GM19025 (cell line): ENCODE data around the gene HOXA11.

Experiments used
- ATAC-seq: cut with Tn5 transposase; IDR thresholded peaks from one replicate; pipeline ENCODE4 v1.9.1; 2021; ENCODE audit warnings: mild to moderate bottlenecking, low read depth, moderate library complexity; ENCODE audit not compliant: unreplicated experiment

The HOXA11 gene

GRCh38 chr7:27207348-27207985 lies 22.4 kb upstream of the HOXA11 start:
- no peak for ATAC-seq

- no peak for ATAC-seq
Measured at GRCh38 chr7:27205325-27206280, 20.6 kb upstream of the HOXA11 start.

- ATAC-seq: no peak
Measured at GRCh38 chr7:27204851-27205322, 19.9 kb upstream of the HOXA11 start.

- no peak for ATAC-seq
Measured at GRCh38 chr7:27203964-27204594, 19.0 kb upstream of the HOXA11 start.

- no peak for ATAC-seq
Measured at GRCh38 chr7:27203365-27203953, 18.4 kb upstream of the HOXA11 start.

- ATAC-seq: no peak
Measured at GRCh38 chr7:27202862-27203134, 17.8 kb upstream of the HOXA11 start.

- ATAC-seq: no peak
Measured at GRCh38 chr7:27202018-27202861, 17.2 kb upstream of the HOXA11 start.

- ATAC-seq: no peak
Measured at GRCh38 chr7:27201580-27202017, 16.6 kb upstream of the HOXA11 start.

GRCh38 chr7:27200761-27201579 lies 15.9 kb upstream of the HOXA11 start:
- ATAC-seq: no peak

- ATAC-seq: peak; percentile 77
Measured at GRCh38 chr7:27199849-27200760, 15.1 kb upstream of the HOXA11 start, which contains the start of gene HOXA13. TSS of gene HOXA13 (minus strand) at chr7:27200091. CDS start at chr7:27200077, 14 bp downstream.

- ATAC-seq: peak; percentile 16
Measured at GRCh38 chr7:27198871-27199801, 14.1 kb upstream of the HOXA11 start.

- no peak for ATAC-seq
Measured at GRCh38 chr7:27198138-27198841, 13.3 kb upstream of the HOXA11 start.

- ATAC-seq: no peak
Measured at GRCh38 chr7:27197137-27198042, 12.4 kb upstream of the HOXA11 start.

GRCh38 chr7:27196287-27196767 lies 11.3 kb upstream of the HOXA11 start:
- ATAC-seq: no peak

- ATAC-seq: no peak
Measured at GRCh38 chr7:27194686-27195379, 9.8 kb upstream of the HOXA11 start.
